Ovary (tissue), 9 donors: ENCODE data around the gene EXOC3L1. TPM values are rescaled to one million over a fixed set of nuclear protein-coding genes. Genes with fewer than 3 reads are reported as not detected.

Experiments used
- DNase-seq, 5 donors: peaks; one replicate each; pipeline ENCODE4 v3.0.0-alpha.2; 2019 to 2020
- H3K27ac ChIP-seq, 2 donors: fragments of 200-600 bp; one replicate each; pipeline versions ENCODE4 v1.5.1 to v1.8.0; 2019 to 2022
- H3K27me3 ChIP-seq: fragments of 200-600 bp; one replicate; pipeline ENCODE4 v1.8.0; 2022
- H3K36me3 ChIP-seq: fragments of 200-600 bp; sonication (generic); one replicate; pipeline ENCODE4 v1.5.1; 2019
- H3K4me1 ChIP-seq: one replicate; pipeline ENCODE4 v1.8.1; 2013; ENCODE audit warnings: mild to moderate bottlenecking, moderate library complexity; ENCODE audit not compliant: insufficient read depth
- H3K4me3 ChIP-seq: fragments of 200-600 bp; sonication (generic); one replicate; pipeline ENCODE4 v1.5.1; 2017
- H3K9me3 ChIP-seq, 2 donors: fragments of 200-600 bp in 1 of 2; sonication (generic) in 1 of 2; one replicate each; pipeline versions ENCODE4 v1.5.1 to v1.8.1; 2013 to 2019; ENCODE audit warnings: mild to moderate bottlenecking in 1 of 2, moderate library complexity in 1 of 2
- EP300 ChIP-seq: sonication (generic); formaldehyde crosslinking; IDR thresholded peaks from one replicate; pipeline ENCODE4 v1.6.1; 2017; ENCODE audit warnings: antibody characterized with exemption
- POLR2A ChIP-seq: fragments of 450-650 bp; IDR thresholded peaks from one replicate; pipeline ENCODE4 v1.6.1; 2017; ENCODE audit warnings: antibody characterized with exemption, mild to moderate bottlenecking, moderate library complexity
- WGBS, 3 donors: extraction: QIAGEN DNeasy Blood & Tissue Kit in 1 of 3; methylation state at CpG; one replicate each; pipeline versions ENCODE4 v1.1.5 to v1.1.7; 2013 to 2017; 5-methylcytosine and 5-hydroxymethylcytosine counted together
- intact Hi-C, 4 donors: fragments of 100-400 bp; cut with DNase I; formaldehyde crosslinking; loops; one replicate each; pipeline versions ENCODE4 v1.11.0 to v1.15.1; 2022 to 2023
- polyA plus RNA-seq, 2 donors: library from polyadenylated mRNA; stranded (reverse); fragments of 200-250 nt in 1 of 2; fragments of 350-450 nt in 1 of 2; fragmentation: Illumina TruSeq in 1 of 2; extraction: RNeasy Lipid Tissue Mini Kit (QIAGEN cat#74804) in 1 of 2; gene quantifications; one replicate each; pipeline ENCODE4 v1.2.3, GENCODE V29; 2013 to 2014
- total RNA-seq, 7 donors: library from RNA; depleted of rRNA in 2 of 7; stranded (reverse); fragments of >200 nt in 2 of 7; fragmentation: NEBNext Ultra II Directional in 3 of 7; extraction: Animal tissue kit (Norgen Biotek cat#: 25700) in 3 of 7; gene quantifications; one replicate each; pipeline versions ENCODE4 v1.1.0 to v1.2.4, GENCODE V29; 2016 to 2023
- TF ChIP-seq, protein P1 (sequence below), 3 donors: fragments of 450-650 bp in 2 of 3; fragments of 200-600 bp in 1 of 3; IDR thresholded peaks; one replicate each; pipeline versions ENCODE4 v1.5.1 to v1.8.0; 2016 to 2022; ENCODE audit warnings: antibody characterized with exemption in 3 of 3, mild to moderate bottlenecking in 1 of 3
- donor health status: DM: no; HTN: no; CAD: no; lungs with moderate emphysema.
- donor health status: DM: no; HTN: no; CAD: no.
- donor health status: Bipolar disorder and iron deficiency.
- donor health status: DM: yes; HTN: yes; CAD: no.
- donor health status: DM: no; HTN: no; CAD: no.
- donor health status: DM: yes; HTN: yes; CAD: no.

EXOC3L1 gene
- total and polyA plus RNA-seq, 9 donors: 0.32 to 33.0 (median 12.2) TPM

DNA sequence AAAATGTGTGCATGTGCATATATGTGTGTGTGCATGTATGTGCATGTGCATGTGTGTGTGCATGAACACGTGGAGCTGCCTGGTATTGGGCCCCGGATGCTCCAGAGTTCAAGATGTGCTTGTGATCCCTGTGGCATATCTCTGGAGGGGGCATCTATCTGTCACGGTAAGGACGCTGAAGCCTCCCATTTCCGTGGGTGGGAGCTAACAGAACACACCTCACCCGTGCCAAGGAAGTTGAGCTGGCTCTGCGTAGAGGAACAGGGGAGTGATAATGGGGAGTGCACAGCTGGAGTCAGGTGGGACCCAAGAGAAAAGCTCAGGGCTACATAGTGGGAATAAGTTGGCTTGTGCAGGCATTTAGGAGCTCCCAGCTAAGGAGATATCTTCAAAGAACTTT, 21.7 kb upstream of the EXOC3L1 start:
- intact Hi-C loops: no loop called here
- Histone ChIP-seq H3K9me3 (no peaks in the 10 kb centered on the region), H3K4me3 (no peak overlapping the region), H3K27ac (no peak overlapping the region), H3K4me1 (peaks cover 9% of the 10 kb centered on the region), H3K27me3 (no peaks in the 10 kb centered on the region), H3K36me3 (no peaks in the 10 kb centered on the region)
- TF ChIP-seq, protein P1, sequence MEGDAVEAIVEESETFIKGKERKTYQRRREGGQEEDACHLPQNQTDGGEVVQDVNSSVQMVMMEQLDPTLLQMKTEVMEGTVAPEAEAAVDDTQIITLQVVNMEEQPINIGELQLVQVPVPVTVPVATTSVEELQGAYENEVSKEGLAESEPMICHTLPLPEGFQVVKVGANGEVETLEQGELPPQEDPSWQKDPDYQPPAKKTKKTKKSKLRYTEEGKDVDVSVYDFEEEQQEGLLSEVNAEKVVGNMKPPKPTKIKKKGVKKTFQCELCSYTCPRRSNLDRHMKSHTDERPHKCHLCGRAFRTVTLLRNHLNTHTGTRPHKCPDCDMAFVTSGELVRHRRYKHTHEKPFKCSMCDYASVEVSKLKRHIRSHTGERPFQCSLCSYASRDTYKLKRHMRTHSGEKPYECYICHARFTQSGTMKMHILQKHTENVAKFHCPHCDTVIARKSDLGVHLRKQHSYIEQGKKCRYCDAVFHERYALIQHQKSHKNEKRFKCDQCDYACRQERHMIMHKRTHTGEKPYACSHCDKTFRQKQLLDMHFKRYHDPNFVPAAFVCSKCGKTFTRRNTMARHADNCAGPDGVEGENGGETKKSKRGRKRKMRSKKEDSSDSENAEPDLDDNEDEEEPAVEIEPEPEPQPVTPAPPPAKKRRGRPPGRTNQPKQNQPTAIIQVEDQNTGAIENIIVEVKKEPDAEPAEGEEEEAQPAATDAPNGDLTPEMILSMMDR (IDR thresholded peaks at IDR 0.05): no peak
- no peak for TF ChIP-seq EP300
- no peak for TF ChIP-seq POLR2A
- DNase-seq: no peak
- 32 to 50% (median 39%) methylated on average over 7 of the region's 7 CpGs for WGBS, 3 donors

DNA sequence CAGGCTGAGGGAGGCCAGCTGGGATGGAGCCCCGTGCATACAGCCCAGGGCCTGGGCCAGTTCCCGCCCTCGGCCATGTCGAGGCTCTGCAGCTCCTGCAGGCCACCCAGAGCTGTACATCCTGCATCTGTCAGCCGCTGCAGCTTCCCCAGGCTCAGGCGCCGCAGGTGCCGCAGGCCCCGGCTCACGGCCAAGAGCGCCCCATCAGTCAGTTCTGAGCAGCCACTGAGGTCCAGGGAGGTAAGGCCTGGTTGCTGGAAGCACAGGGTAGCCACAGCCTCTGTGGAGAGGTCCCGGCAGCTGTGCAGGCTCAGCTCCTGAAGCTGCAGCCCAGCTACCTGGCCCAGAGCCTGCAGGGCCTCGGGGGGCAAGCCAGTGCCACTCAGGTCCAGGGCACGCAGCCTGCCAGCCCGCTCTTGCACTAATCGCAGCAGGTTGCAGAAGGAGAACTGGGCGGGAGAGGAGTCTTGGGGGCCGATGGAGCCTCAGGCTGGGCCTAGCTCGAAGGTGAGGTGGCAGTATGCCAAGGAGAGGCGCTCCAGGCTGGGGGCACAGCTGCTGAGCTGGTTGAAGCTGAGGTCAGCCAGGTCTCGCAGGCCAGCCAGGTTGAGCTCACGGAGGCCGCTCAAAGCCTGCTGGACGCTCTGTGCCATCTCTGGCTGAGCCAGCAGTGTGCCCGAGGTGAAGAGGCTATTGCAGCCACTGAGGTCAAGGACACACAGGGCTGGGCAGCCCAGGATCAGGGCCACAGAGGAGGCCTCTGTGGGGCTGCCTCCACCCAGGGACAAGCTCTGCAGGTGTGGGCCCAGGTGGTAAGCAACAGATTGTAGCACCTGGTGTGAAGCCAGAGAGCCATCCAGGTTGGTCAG, 20.4 kb upstream of the EXOC3L1 start:
- WGBS, 3 donors: 78 to 83% (median 82%) methylated on average over 19 to 25 of the region's 25 CpGs
- DNase-seq: peak in 1 of 5 donors; percentile 21
- peaks cover 9% of the 10 kb centered on the region for H3K4me1 ChIP-seq
- no peak overlapping the region for H3K27ac ChIP-seq
- intact Hi-C loops: no loop called here
- no peaks in the 10 kb centered on the region for H3K9me3 ChIP-seq
- H3K4me3 ChIP-seq: no peak overlapping the region
- no peaks in the 10 kb centered on the region for H3K27me3 ChIP-seq
- TF ChIP-seq EP300 (no peak), POLR2A (no peak)
- TF ChIP-seq, protein P1 (IDR thresholded peaks at IDR 0.05): no peak
- no peaks in the 10 kb centered on the region for H3K36me3 ChIP-seq

DNA sequence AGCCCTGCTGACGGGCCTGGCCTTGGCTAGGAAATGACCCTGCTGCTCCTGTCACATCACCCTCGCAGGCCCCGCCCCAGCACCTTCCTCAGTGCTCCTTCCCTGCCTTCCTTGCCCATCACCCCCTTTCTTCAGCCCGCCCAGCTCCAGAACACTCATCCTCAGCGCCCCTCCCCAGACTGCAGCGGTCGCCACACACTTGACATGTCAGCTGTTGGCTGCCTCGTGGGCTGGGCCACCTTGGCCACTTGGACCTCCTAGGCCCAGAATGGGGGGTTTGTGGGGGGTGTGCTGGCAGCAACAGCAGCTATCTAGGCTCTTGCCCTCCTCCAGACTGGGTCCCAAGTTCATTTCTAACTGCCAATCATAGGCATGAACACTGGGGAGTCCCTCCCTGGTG, 19.6 kb upstream of the EXOC3L1 start:
- Histone ChIP-seq H3K9me3 (no peaks in the 10 kb centered on the region), H3K4me3 (no peak overlapping the region), H3K27ac (no peak overlapping the region), H3K27me3 (no peaks in the 10 kb centered on the region), H3K4me1 (peaks cover 9% of the 10 kb centered on the region), H3K36me3 (no peaks in the 10 kb centered on the region)
- 86 to 88% (median 88%) methylated on average over 8 of the region's 8 CpGs for WGBS, 3 donors
- no peak for TF ChIP-seq POLR2A
- TF ChIP-seq EP300: no peak
- TF ChIP-seq, protein P1 (IDR thresholded peaks at IDR 0.05): no peak
- intact Hi-C loops: no loop called here
- DNase-seq: no peak

DNA sequence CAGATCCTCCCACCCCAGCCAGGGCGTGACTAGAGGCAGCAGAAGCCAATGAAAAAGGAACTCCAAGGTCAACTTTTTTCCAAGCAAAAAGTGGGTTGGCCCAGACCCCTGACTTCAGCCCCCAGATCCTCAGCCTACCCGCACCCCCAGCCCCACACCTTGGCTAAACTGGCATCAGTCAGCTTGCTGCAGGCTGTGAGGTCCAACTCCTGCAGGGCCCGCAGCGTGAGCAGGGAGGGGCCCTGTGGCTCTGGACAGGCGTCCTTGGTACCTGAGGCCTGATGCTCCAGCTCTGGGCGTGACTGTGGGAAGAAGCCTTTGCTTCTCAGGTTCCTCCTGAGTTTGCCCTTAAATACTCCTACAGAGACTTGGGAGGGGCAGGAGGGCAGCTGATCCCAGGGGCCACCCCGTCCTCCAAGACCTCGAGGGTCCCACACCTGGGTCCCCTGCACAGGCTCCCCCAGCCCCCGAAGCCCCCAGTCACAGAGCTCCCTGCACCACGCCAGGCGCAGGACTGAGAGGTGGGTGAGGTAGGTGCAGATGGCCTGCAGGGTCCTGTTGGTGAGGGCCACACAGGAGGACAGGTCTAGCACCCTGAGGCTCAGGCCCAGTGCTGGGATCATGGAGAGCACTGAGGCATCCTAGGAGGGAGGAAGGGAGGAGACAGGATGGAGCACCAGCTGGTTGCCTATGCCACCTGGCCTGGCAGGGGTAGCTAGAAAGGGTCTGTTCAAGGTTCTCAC, 18.4 kb upstream of the EXOC3L1 start:
- H3K9me3 ChIP-seq: no peaks in the 10 kb centered on the region
- TF ChIP-seq POLR2A (no peak), EP300 (no peak)
- TF ChIP-seq, protein P1 (IDR thresholded peaks at IDR 0.05): no peak
- WGBS, 3 donors: 70 to 81% (median 73%) methylated on average over 11 of the region's 11 CpGs
- no peaks in the 10 kb centered on the region for H3K36me3 ChIP-seq
- intact Hi-C loops: no loop called here
- H3K4me3 ChIP-seq: no peak overlapping the region
- no peak overlapping the region for H3K27ac ChIP-seq
- DNase-seq: no peak
- peaks cover 9% of the 10 kb centered on the region for H3K4me1 ChIP-seq
- no peaks in the 10 kb centered on the region for H3K27me3 ChIP-seq
